Heart left ventricle (tissue), 13 donors: Measurements from ENCODE around the gene TFB1M.
"Not testable (repeated sequence)": the region's sequence is repeated elsewhere in the genome, so short reads cannot be mapped to it uniquely, and the experiment has no call there.

Experiments used
- POLR2A ChIP-seq, 2 donors: fragments of 450-650 bp; IDR thresholded peaks; one replicate each; pipeline ENCODE4 v1.6.1; 2017; ENCODE audit warnings: antibody characterized with exemption in 2 of 2, mild to moderate bottlenecking in 2 of 2, moderate library complexity in 2 of 2
- TF ChIP-seq, protein P1 (sequence below), 12 donors: fragments of 200-600 bp; sonication (generic) in 4 of 12; IDR thresholded peaks; one replicate each; pipeline versions ENCODE4 v1.5.0 to v1.8.0; 2018 to 2022; ENCODE audit warnings: antibody characterized with exemption in 12 of 12, mild to moderate bottlenecking in 5 of 12
- donor health status: ischemic (EF 13 %, LVEDD 7.1; RV severe dilation, severe dysfunction).
- donor health status: DM: no; HTN: yes; CAD: no.
- donor health status: DM: no; HTN: no; CAD: no.
- donor health status: ischemic (EF 25% LVEDD 6.9; RV normal size, moderate dysfunction).
- donor health status: ischemic (EF 25% LVEDD 5.7; RV mildly dilated, moderate dysfunction).
- donor health status: ischemic (EF 35%, LVEDD 5.7; RV mildly dilated, moderate dysfunction).
- donor health status: nonischemic (EF 11% LVEDD 7.7; RV severe dilation, severe dysfunction).
- donor health status: DM: yes; HTN: yes; CAD: no.
- donor health status: PGD.
- donor health status: ischemic (EF 29% LVEDD 5.4; RV normal size, mild dysfunction).
- donor health status: nonischemic (EF 23%, LVEDD 6.1; RV moderate dilation, normal function).

DNA sequence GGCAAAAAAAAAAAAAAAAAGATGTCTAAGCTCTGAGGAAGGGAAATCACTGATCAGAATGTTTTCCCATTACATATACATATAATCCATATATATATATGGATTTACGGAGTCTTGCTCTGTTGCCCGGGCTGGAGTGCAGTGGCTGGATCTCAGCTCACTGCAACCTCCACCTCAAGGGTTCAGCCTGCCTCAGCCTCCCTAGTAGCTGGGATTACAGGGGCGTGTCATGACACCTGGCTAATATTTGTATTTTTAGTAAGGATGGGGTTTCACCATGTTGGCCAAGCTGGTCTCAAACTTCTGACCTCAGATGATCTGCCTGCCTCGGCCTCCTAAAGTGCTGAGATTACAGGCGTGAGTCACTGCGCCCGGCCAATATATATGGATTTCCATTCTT is 19.8 kb upstream of the TFB1M start:
- TF ChIP-seq, protein P1, sequence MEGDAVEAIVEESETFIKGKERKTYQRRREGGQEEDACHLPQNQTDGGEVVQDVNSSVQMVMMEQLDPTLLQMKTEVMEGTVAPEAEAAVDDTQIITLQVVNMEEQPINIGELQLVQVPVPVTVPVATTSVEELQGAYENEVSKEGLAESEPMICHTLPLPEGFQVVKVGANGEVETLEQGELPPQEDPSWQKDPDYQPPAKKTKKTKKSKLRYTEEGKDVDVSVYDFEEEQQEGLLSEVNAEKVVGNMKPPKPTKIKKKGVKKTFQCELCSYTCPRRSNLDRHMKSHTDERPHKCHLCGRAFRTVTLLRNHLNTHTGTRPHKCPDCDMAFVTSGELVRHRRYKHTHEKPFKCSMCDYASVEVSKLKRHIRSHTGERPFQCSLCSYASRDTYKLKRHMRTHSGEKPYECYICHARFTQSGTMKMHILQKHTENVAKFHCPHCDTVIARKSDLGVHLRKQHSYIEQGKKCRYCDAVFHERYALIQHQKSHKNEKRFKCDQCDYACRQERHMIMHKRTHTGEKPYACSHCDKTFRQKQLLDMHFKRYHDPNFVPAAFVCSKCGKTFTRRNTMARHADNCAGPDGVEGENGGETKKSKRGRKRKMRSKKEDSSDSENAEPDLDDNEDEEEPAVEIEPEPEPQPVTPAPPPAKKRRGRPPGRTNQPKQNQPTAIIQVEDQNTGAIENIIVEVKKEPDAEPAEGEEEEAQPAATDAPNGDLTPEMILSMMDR (IDR thresholded peaks at IDR 0.05), result not testable (repeated sequence)
- not testable (repeated sequence) for TF ChIP-seq POLR2A (IDR thresholded peaks at IDR 0.05)
